WTC11 (cell line): ENCODE results near the gene EFS. TPM values are rescaled to one million over a fixed set of nuclear protein-coding genes. Genes with fewer than 3 reads are reported as not detected.

Experiments
- ATAC-seq: fragments of 200-7000 bp; cut with Tn5 transposase; 2 replicates; pipeline ENCODE4 v1.10.0; 2021; ENCODE audit warnings: mild to moderate bottlenecking, moderate library complexity
- CTCF ChIA-PET: fragments of 300-600 bp; sonication (Branson Sonifier 250); formaldehyde crosslinking; loops from one replicate; lab custom pipeline; 2021; ENCODE audit warnings: antibody characterized with exemption; lab: Charles Lee
- POLR2A ChIA-PET: fragments of 350-600 bp; sonication (Branson Sonifier 250); formaldehyde crosslinking; loops from one replicate; lab custom pipeline; 2021; ENCODE audit warnings: antibody characterized with exemption; lab: Charles Lee
- DNase-seq: peaks from one replicate; pipeline ENCODE4 v3.0.0; 2021; ENCODE audit warnings: low spot score
- H3K27ac Mint-ChIP-seq: 2 replicates; pipeline ENCODE4 v1.8.0; 2021; ENCODE audit warnings: mixed read lengths
- H3K27me3 Mint-ChIP-seq: 2 replicates; pipeline ENCODE4 v1.8.0; 2021; ENCODE audit warnings: low read depth, mild to moderate bottlenecking, moderate library complexity, mixed read lengths
- H3K36me3 Mint-ChIP-seq: 2 replicates; pipeline ENCODE4 v1.8.0; 2021; ENCODE audit warnings: mixed read lengths
- H3K4me1 Mint-ChIP-seq: 2 replicates; pipeline ENCODE4 v1.8.0; 2022; ENCODE audit warnings: mixed read lengths
- H3K4me3 Mint-ChIP-seq: 2 replicates; pipeline ENCODE4 v1.8.0; 2021; ENCODE audit warnings: mild to moderate bottlenecking, moderate library complexity, mixed read lengths
- H3K9me3 Mint-ChIP-seq: 2 replicates; pipeline ENCODE4 v1.8.0; 2021; ENCODE audit warnings: mixed read lengths
- ATF2 ChIP-seq: sonication (generic); formaldehyde crosslinking; IDR thresholded peaks from 2 replicates; pipeline ENCODE4 v1.8.1; 2022; ENCODE audit warnings: low read depth, missing genetic modification reagents, borderline replicate concordance
- CBFB ChIP-seq: sonication (generic); formaldehyde crosslinking; IDR thresholded peaks from 2 replicates; pipeline ENCODE4 v1.8.1; 2022; ENCODE audit warnings: mild to moderate bottlenecking, low read depth, missing genetic modification reagents
- CREB1 ChIP-seq: sonication (generic); formaldehyde crosslinking; IDR thresholded peaks from 2 replicates; pipeline ENCODE4 v1.8.0; 2023; ENCODE audit warnings: mild to moderate bottlenecking, missing genetic modification reagents
- CREM ChIP-seq: sonication (generic); formaldehyde crosslinking; IDR thresholded peaks from 2 replicates; pipeline ENCODE4 v1.8.1; 2022; ENCODE audit warnings: mild to moderate bottlenecking, missing genetic modification reagents, moderate library complexity
- E2F1 ChIP-seq: sonication (generic); formaldehyde crosslinking; IDR thresholded peaks from 2 replicates; pipeline ENCODE4 v1.8.0; 2022; ENCODE audit warnings: mild to moderate bottlenecking, missing genetic modification reagents
- E2F5 ChIP-seq: sonication (generic); formaldehyde crosslinking; IDR thresholded peaks from 2 replicates; pipeline ENCODE4 v1.8.1; 2022; ENCODE audit warnings: mild to moderate bottlenecking, moderate library complexity, missing genetic modification reagents
- GRHL2 ChIP-seq: fragments of 250-450 bp; sonication (Bioruptor Pico); IDR thresholded peaks from 2 replicates; pipeline ENCODE4 v1.8.0; 2022; ENCODE audit warnings: mild to moderate bottlenecking, moderate library complexity; ENCODE audit not compliant: insufficient replicate concordance, severe bottlenecking
- HMGA2 ChIP-seq: fragments of 250-450 bp; sonication (Bioruptor Pico); IDR thresholded peaks from 2 replicates; pipeline ENCODE4 v1.4.0; 2021; ENCODE audit warnings: mild to moderate bottlenecking, moderate library complexity
- IRF1 ChIP-seq: sonication (generic); formaldehyde crosslinking; IDR thresholded peaks from 2 replicates; pipeline ENCODE4 v1.8.0; 2023; ENCODE audit warnings: missing genetic modification reagents
- JAZF1 ChIP-seq: fragments of 250-450 bp; sonication (Bioruptor Pico); IDR thresholded peaks from 2 replicates; pipeline ENCODE4 v1.9.0; 2021; ENCODE audit warnings: moderate library complexity, mild to moderate bottlenecking, inconsistent platforms
- MXD4 ChIP-seq: fragments of 250-450 bp; sonication (Bioruptor Pico); IDR thresholded peaks from 2 replicates; pipeline ENCODE4 v1.8.0; 2021; ENCODE audit warnings: mild to moderate bottlenecking, moderate library complexity, borderline replicate concordance
- MYBL2 ChIP-seq: sonication (generic); formaldehyde crosslinking; IDR thresholded peaks from 2 replicates; pipeline ENCODE4 v1.8.1; 2023; ENCODE audit warnings: mild to moderate bottlenecking, moderate library complexity, missing genetic modification reagents
- NFE2L1 ChIP-seq: sonication (generic); formaldehyde crosslinking; IDR thresholded peaks from 2 replicates; pipeline ENCODE4 v1.8.1; 2023; ENCODE audit warnings: missing genetic modification reagents
- PREB ChIP-seq: sonication (generic); formaldehyde crosslinking; IDR thresholded peaks from 2 replicates; pipeline ENCODE4 v1.8.1; 2022; ENCODE audit warnings: mild to moderate bottlenecking, missing genetic modification reagents, moderate library complexity, borderline replicate concordance
- SP1 ChIP-seq: sonication (generic); formaldehyde crosslinking; conservative IDR thresholded peaks from 2 replicates; pipeline ENCODE4 v1.8.1; 2022; ENCODE audit warnings: missing genetic modification reagents
- TP53 ChIP-seq: sonication (generic); formaldehyde crosslinking; IDR thresholded peaks from 2 replicates; pipeline ENCODE4 v1.8.1; 2023; ENCODE audit warnings: mild to moderate bottlenecking, missing genetic modification reagents
- ZNF425 ChIP-seq: fragments of 250-450 bp; sonication (Bioruptor Pico); conservative IDR thresholded peaks from 2 replicates; pipeline ENCODE4 v1.9.0; 2021; ENCODE audit warnings: mild to moderate bottlenecking
- ZNF512 ChIP-seq: sonication (generic); formaldehyde crosslinking; IDR thresholded peaks from 2 replicates; pipeline ENCODE4 v1.8.1; 2022; ENCODE audit warnings: missing genetic modification reagents, borderline replicate concordance
- ZNF671 ChIP-seq: fragments of 250-450 bp; sonication (Bioruptor Pico); IDR thresholded peaks from 2 replicates; pipeline ENCODE4 v1.8.0; 2021; ENCODE audit warnings: mild to moderate bottlenecking
- total RNA-seq: library from RNA; stranded (reverse); gene quantifications from 3 replicates; pipeline ENCODE4 v1.2.3, GENCODE V29; 2021

The EFS gene
- total RNA-seq, 1 experiment from 2014 or later = 35.3 TPM

- no peak for TF ChIP-seq ZNF425 (CRISPR knock-in tag)
- no peak for TF ChIP-seq E2F1
Measured at GRCh38 chr14:23307687-23308644, 57.0 kb downstream of the EFS start (continued).

- Mint-ChIP-seq H3K36me3 (peaks cover 6% of the 10 kb centered on the region), H3K27ac (peak overlapping the region; percentile 58), H3K4me3 (peak overlapping the region; percentile 87), H3K9me3 (no peaks in the 10 kb centered on the region), H3K27me3 (peaks cover 18% of the 10 kb centered on the region), H3K4me1 (peaks cover 20% of the 10 kb centered on the region)
- DNase-seq (no peak), ATAC-seq (no peak)
- POLR2A ChIA-PET = interaction anchor here (0.5 to 2.7 kb wide), 8 partner anchors 14 to 377 kb away, joined by 3 to 32 read pairs (median 6); partner anchors contain the start of genes ACIN1, C14orf119, HOMEZ and PABPN1
- TF ChIP-seq SP1 (CRISPR knock-in tag) = no peak
- TF ChIP-seq CREM (CRISPR knock-in tag) = no peak
- no peak for TF ChIP-seq NFE2L1 (CRISPR knock-in tag)
- TF ChIP-seq MXD4 (CRISPR knock-in tag) = no peak
- no peak for TF ChIP-seq PREB
- TF ChIP-seq HMGA2 (CRISPR knock-in tag) = no peak
- no peak for TF ChIP-seq ZNF671 (CRISPR knock-in tag)
- no peak for TF ChIP-seq TP53 (CRISPR knock-in tag)
- TF ChIP-seq GRHL2 (CRISPR knock-in tag) = no peak
- no peak for TF ChIP-seq E2F5 (CRISPR knock-in tag)
- TF ChIP-seq MYBL2 = no peak
- no peak for TF ChIP-seq CREB1 (CRISPR knock-in tag)
- no peak for TF ChIP-seq JAZF1 (CRISPR knock-in tag)
- no peak for TF ChIP-seq ZNF512 (CRISPR knock-in tag)
- TF ChIP-seq ATF2 (CRISPR knock-in tag) = no peak
- no peak for TF ChIP-seq CBFB
- TF ChIP-seq IRF1 (CRISPR knock-in tag) = no peak
- CTCF ChIA-PET = interaction anchor here (0.6 to 2.9 kb wide), 16 partner anchors 14 to 448 kb away, joined by 3 to 20 read pairs (median 5); partner anchors contain the start of genes HOMEZ, PABPN1 and SLC22A17
Measured at GRCh38 chr14:23307146-23307530, 57.8 kb downstream of the EFS start.
